PC-9 (cell line): ENCODE measurements around the gene LAMTOR2.

Source experiments
- CTCF ChIP-seq: fragments of 200-600 bp; sonication (generic); conservative IDR thresholded peaks from 2 replicates; pipeline ENCODE4 v1.6.1; 2017; ENCODE audit warnings: mixed run types, antibody characterized with exemption, mild to moderate bottlenecking, moderate library complexity
- EZH2 ChIP-seq: fragments of 200-600 bp; sonication (generic); IDR thresholded peaks from 2 replicates; pipeline ENCODE4 v1.8.0; 2017; ENCODE audit warnings: antibody characterized with exemption, low read depth

DNA sequence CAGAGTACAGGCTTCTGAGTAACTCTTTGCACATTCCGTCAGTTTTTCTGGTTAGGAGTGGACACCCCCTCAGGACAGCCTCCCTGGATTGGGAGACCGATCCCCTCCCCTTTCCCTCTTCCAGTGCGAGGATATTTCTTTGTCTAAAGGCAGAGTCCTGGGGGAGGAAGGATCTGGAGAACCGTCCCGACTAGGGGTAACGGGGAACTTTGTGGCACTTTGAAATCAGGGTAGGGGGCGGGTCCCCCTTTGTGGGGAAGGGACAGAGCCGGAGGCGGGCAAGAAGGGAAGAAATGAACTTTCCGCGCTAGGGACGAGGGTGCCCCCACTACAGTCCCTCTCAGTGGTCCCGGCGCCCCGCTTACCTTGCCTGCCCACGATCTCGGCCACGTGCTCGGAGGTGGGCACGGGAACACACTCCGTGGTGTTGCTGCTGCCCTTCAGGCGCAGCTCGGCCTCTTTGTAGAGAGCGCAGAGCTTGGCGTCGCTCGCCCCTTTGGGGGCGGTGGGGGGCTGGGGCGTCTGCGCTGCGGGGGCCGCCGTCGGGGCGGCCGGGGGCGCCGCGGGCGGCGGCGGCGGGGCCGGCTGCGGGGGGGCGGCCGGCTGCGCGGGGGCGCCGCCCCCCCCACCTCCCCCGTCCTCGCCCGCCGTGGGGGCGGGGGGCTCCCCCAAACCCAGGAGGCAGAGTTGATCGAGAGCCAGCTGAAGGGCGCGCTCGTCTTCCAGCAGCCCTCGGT, 26.8 kb downstream of the LAMTOR2 start:
- TF ChIP-seq CTCF (no peak), EZH2 (no peak)
